Neuron (in vitro differentiated cells): Measurements from ENCODE around the gene TBC1D24.
"Not testable (repeated sequence)": the region's sequence is repeated elsewhere in the genome, so short reads cannot be mapped to it uniquely, and the experiment has no call there.

Experiments
- H2AFZ ChIP-seq: one replicate; pipeline ENCODE4 v1.6.1; 2013; ENCODE audit warnings: low read depth, mild to moderate bottlenecking, inconsistent platforms, low read length, moderate library complexity
- H3K27me3 ChIP-seq: one replicate; pipeline ENCODE4 v1.6.1; 2013; ENCODE audit warnings: low read length; ENCODE audit not compliant: insufficient read depth
- H3K36me3 ChIP-seq: one replicate; pipeline ENCODE4 v1.6.1; 2013; ENCODE audit warnings: low read length; ENCODE audit not compliant: insufficient read depth
- H3K4me1 ChIP-seq: one replicate; pipeline ENCODE4 v1.6.1; 2013; ENCODE audit warnings: low read length; ENCODE audit not compliant: insufficient read depth
- H3K4me3 ChIP-seq: 2 replicates; pipeline ENCODE4 v1.5.1; 2013; ENCODE audit warnings: mild to moderate bottlenecking, low read length, moderate library complexity
- H3K9me3 ChIP-seq: one replicate; pipeline ENCODE4 v1.6.1; 2013; ENCODE audit warnings: low read length

TBC1D24 gene

DNA sequence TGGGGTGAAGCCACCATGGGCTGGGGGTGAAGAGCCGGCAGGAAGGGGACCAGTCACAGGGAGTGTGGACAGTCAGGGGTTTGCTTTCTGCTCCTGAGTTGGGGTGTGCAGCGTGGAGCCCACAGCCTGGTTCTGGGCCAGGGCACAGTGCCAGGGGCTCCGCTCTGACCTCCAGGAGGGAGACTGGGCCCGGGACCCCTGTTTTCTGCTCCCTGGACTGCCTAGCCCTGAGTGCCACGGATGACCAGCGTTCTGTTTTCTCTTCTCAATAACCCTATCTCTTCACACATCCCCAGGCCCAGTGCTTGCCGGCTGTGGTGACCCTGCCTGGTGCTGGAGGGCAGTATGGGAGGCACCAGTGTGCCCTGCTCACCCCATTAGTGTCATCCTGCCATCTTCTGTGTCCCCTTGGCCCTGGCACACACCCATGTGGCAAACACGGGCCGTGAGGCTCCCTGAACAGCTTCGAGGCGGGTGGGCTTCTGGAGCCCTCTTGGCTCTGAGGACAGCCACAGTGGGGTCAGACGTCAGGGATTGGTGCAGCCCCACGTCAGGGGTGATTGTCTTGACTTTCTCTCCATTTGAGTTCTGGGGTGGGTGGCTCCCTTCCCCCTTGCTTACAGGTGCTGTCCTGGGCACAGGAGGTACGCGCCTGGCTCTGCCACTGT is 55.2 kb downstream of the TBC1D24 start:
- Histone ChIP-seq H3K4me3 (no peak overlapping the region), H3K9me3 (no peaks in the 10 kb centered on the region), H3K27me3 (no peaks in the 10 kb centered on the region), H3K36me3 (peaks cover 19% of the 10 kb centered on the region), H3K4me1 (peaks cover 13% of the 10 kb centered on the region), H2AFZ (no peak overlapping the region)

DNA sequence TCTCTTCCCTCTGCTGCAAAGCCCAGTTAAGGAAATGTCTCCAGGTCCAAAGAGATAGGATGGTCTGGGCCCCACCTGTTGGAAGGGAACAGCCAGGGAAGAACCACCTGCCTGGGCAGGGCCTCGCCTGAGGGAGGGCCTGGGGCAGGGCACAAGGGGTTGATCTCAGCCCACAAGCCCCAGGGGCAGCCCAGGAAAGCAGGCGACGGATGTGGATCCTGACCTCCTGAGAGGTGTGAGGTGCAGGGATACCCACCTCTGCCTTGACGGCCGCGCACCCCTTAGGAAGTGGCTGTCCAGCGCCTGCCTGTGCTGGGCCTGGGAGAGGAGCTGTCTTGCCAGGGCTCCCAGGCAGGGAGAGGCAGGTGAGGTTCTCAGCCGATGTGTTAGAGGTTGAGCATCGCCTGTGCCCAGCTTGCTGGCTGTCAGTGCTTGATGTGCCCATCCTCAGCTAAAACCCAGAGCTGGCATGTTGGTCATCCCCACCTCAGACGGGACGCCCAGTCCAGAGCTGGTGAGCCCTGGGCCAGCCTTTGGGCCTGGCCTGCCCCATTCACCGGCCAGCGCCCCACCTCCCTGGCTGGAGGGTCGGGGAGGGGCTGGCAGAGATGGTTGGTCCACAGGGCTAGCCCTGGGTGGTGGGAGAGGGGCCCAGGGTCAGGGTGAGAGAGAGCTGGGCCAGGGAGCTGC is 55.8 kb downstream of the TBC1D24 start:
- H3K27me3 ChIP-seq = no peaks in the 10 kb centered on the region
- H3K4me3 ChIP-seq = peak overlapping the region; percentile 50
- no peaks in the 10 kb centered on the region for H3K9me3 ChIP-seq
- peaks cover 19% of the 10 kb centered on the region for H3K36me3 ChIP-seq
- H2AFZ ChIP-seq = no peak overlapping the region
- peaks cover 13% of the 10 kb centered on the region for H3K4me1 ChIP-seq

DNA sequence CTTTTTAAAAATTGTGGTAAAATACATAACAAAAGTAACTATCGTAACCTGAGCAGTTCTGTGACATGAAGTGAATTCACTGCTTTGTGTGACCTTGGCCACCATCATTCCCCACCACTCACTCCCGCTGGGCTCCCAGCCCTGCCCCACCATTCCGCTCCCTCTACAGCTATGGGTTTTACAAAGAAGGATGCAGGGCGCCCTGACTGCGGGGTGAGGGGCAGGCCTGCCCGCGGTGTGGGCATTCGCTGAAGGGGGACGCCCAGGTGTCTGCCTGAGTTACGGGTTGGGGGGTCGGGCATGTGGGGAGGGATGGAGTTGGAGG is 56.4 kb downstream of the TBC1D24 start, which contains the start of gene CEMP1:
CEMP1 (minus strand) TSS at position 38 of the 325 bp plus-strand sequence. CDS start 335 bp downstream, outside the sequence.
- H3K9me3 ChIP-seq = no peaks in the 10 kb centered on the region
- H3K4me1 ChIP-seq = peaks cover 13% of the 10 kb centered on the region
- H3K27me3 ChIP-seq = no peaks in the 10 kb centered on the region
- peak within 1 kb of the TSS; percentile 50 for H3K4me3 ChIP-seq
- H2AFZ ChIP-seq = peak within 1 kb of the TSS; percentile 6
- peaks cover 19% of the 10 kb centered on the region for H3K36me3 ChIP-seq

DNA sequence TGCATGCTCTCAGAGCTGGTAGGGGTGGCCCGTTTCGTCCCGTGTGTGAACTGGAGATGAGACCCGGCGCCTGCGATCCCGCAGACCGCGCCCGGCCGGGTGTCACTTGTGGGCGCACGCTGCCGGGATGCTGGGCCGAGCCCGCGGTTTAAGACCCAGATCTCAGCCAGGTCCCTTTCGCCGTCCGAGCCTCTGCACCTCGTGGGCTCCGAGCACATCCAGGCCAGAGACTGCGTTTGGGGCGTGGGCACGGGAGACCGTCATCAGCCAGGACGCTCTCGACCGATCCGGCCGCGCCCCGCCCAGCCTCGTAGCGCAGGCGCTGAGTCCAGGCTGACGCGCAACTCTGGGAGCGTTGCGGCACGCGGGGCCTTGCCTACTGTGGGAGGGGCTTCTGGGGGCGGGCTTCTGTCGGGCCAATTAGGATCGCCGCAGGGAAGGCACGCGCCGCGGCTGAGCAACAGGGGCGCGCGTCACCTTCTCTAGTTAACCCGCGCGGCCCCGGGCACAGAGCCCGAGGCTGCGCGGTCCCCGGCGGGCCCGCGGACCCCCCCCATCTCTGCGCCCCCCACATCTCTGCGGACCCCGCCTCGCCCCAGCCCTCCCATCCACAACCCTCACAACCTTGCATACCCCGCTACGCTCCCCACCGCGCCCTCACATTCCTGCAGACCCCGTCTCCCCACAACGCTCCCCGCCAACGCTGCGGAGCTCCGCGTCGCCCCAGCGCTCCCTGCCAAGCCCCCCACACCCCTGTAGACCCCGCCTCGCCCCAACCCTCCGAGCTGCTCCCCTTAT is 57.0 kb downstream of the TBC1D24 start:
- no peaks in the 10 kb centered on the region for H3K9me3 ChIP-seq
- H3K4me1 ChIP-seq = peaks cover 13% of the 10 kb centered on the region
- H2AFZ ChIP-seq = peak overlapping the region; percentile 6
- peaks cover 19% of the 10 kb centered on the region for H3K36me3 ChIP-seq
- peak overlapping the region; percentile 50 for H3K4me3 ChIP-seq
- H3K27me3 ChIP-seq = no peaks in the 10 kb centered on the region

DNA sequence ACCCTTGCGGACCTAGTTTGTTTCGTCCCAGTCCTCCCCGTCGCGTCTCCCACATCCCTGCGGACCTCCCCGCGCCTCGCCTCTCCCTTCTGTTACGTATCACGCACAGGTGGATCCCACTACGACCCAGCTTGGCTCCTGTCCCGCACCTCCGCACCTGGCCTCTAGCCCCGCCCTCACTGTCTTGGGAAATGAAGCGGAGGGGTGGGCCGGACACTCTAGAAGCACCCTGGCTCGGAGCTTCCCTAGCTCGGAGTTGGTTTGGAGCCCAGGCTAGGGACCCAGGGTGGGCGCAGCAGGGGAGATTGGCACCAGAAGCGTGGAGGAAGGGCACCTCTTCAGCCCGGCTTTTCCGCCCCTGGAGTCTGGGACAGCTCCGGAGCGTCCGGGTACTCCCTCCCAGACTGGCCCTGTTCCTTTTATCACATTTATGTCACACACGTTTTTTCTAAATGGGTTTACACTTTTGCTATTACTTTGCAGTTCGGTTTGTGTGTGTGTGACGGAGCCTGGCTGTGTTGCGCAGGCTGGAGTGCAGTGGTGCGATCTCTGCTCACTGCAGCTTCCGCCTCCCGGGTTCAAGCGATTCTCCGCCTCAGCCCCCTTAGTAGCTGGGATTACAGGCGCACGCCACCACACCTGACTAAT is 57.7 kb downstream of the TBC1D24 start:
- Histone ChIP-seq H3K27me3 (no peaks in the 10 kb centered on the region), H3K9me3 (no peaks in the 10 kb centered on the region), H3K36me3 (peaks cover 15% of the 10 kb centered on the region), H3K4me1 (peaks cover 13% of the 10 kb centered on the region), H2AFZ (no peak overlapping the region), H3K4me3 (peak overlapping the region; percentile 50)

GRCh38 chr16:2533142-2533755 is 58.3 kb downstream of the TBC1D24 start:
- peak overlapping the region; percentile 50 for H3K4me3 ChIP-seq
- not testable (repeated sequence) for H3K27me3 ChIP-seq, H3K9me3 ChIP-seq, H2AFZ ChIP-seq
- H3K4me1 ChIP-seq = peaks cover 13% of the 10 kb centered on the region
- peaks cover 11% of the 10 kb centered on the region for H3K36me3 ChIP-seq

GRCh38 chr16:2533912-2534311 is 59.0 kb downstream of the TBC1D24 start:
- no peak overlapping the region for H2AFZ ChIP-seq
- no peaks in the 10 kb centered on the region for H3K9me3 ChIP-seq
- H3K27me3 ChIP-seq = no peaks in the 10 kb centered on the region
- peaks cover 16% of the 10 kb centered on the region for H3K4me1 ChIP-seq
- H3K36me3 ChIP-seq = peaks cover 4% of the 10 kb centered on the region
- H3K4me3 ChIP-seq = no peak overlapping the region

DNA sequence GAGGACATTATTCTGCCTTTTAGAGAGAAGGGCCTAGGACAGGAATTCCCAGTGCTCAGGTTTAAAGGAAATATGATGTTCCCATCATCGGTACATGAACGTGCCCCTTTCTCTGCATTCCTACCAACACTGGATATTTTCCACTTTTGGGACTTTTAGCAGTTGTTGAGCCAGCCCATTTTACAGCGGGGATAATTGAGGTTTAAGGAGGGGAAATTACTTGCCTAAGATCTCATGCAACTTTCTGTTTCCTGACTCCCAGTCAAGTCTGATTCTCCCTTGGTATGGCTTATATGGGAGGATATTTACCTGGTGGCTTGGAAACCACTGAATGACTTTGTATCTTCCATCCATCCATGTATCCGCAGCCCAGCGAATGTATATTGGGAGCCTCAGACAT is 59.4 kb downstream of the TBC1D24 start:
- not testable (repeated sequence) for H2AFZ ChIP-seq, H3K27me3 ChIP-seq, H3K4me3 ChIP-seq, H3K9me3 ChIP-seq, H3K36me3 ChIP-seq
- H3K4me1 ChIP-seq = peaks cover 19% of the 10 kb centered on the region

DNA sequence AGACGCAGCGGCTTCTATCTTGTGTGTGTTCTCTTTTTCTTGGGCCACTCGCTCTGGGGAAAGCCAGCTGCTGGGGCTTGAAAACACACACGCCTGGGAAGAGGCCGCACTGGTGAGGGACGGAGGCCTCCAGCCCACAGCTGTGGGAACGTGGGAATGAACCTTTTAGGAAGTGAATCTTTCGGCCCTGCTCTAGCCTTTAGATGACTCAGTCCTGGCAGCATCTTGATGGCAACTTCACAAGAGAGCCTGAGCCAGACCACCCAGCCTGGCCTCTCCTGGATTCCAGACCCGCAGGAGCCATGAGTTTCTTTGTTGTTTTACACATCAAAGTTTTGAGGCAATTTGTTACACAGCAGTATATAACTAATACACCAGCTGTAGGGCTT is 60.7 kb downstream of the TBC1D24 start:
- Histone ChIP-seq H3K4me1 (peaks cover 25% of the 10 kb centered on the region), H2AFZ (no peak overlapping the region), H3K9me3 (no peaks in the 10 kb centered on the region), H3K27me3 (no peaks in the 10 kb centered on the region), H3K36me3 (no peaks in the 10 kb centered on the region), H3K4me3 (no peak overlapping the region)

DNA sequence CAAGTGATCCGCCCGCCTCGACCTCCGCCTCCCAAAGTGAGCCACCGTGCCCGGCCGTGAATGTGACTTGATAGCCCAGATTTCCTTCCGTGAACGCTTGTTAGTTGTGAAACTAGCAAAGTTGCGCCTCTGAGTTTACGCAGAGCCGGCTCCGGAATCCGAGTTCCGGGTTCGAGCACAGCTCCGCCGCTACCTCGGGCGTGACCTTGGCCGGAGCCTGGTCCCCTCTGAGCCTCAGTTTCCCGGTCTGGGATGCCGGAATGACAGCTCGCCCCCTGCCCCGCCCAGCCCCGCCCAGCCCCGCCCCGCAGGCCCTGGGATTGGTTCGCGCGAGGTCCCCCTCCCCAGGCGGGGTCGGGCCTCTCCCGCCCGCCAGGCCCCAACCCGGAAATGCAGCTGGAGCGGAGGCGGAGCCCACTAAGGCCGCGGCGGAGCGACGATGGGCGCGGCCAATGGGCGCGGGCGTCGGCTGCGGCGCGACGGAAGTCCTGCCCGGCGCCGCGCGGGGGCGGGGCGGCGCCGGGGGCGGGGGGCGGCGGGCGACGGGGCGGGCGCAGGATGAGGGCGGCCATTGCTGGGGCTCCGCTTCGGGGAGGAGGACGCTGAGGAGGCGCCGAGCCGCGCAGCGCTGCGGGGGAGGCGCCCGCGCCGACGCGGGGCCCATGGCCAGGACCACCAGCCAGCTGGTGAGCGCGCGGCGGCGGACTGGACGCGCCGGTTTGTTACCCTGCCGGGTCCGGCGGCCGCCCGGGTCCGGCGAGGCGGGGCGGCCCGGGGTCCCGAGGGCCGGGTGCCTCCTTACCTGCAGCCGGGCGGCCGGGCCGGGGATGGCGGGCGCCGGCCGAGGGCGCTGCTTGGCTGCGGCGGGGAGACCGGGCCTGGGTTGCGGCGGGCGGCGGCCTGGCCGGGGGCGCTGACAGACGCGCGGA is 62.8 kb downstream of the TBC1D24 start, which contains the start of gene PDPK1:
PDPK1 (plus strand) TSS at position 571 of the 929 bp plus-strand sequence; CDS start at position 663, 92 bp downstream.
- Histone ChIP-seq H3K36me3 (no peaks in the 10 kb centered on the region), H3K9me3 (no peaks in the 10 kb centered on the region), H3K27me3 (no peaks in the 10 kb centered on the region), H3K4me3 (peak within 1 kb of the TSS; percentile 80), H3K4me1 (peaks cover 20% of the 10 kb centered on the region), H2AFZ (peak within 1 kb of the TSS; percentile 44)

DNA sequence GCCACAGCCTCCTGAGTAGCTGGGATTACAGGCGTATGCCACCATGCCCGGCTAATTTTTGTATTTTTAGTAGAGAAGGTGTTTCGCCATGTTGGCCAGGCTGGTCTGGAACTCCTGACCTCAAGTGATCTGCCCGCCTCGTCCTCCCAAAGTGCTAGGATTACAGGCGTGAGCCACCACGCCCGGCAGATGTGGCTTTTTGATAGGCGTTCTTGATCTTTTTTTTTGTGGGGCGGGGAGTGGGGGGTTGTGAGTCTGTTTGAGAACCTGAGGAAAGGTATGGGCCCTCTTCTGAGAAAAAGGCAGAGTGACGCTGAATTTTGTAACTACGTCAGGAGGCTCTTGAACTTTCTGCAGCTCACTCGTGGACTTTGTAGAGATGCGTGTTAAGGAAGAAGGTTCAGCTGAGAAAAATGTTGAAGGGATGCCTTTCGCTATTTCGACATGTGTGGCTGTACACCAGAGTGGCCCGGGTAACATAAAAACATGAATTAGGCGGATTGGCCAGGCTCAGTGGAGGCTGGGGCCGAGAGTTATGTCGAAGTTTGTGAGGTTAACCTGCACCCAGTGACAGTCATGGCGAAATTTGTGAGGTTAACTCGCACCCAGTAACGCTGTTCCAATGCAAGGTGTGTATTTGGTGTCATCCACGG is 64.4 kb downstream of the TBC1D24 start:
- H3K9me3 ChIP-seq, H3K36me3 ChIP-seq, H2AFZ ChIP-seq, H3K27me3 ChIP-seq: not testable (repeated sequence)
- Histone ChIP-seq H3K4me3 (peak overlapping the region; percentile 50), H3K4me1 (peaks cover 18% of the 10 kb centered on the region)
